Left lung (tissue), 10 donors: Measurements from ENCODE around the gene VSTM2B. TPM values are rescaled to one million over a fixed set of nuclear protein-coding genes. Genes with fewer than 3 reads are reported as not detected.

Experiments
- ATAC-seq: fragments of 200-7000 bp; cut with Tn5 transposase; one replicate; pipeline ENCODE4 v1.9.1; 2020; ENCODE audit warnings: moderate library complexity
- DNase-seq, 4 donors: peaks; one replicate each; pipeline ENCODE4 v3.0.0-alpha.2; 2013 to 2020
- H3K27ac ChIP-seq, 2 donors: fragments of 200-600 bp; sonication (generic) in 1 of 2; one replicate each; pipeline versions ENCODE4 v1.5.0 to v1.8.0; 2020 to 2021
- H3K27me3 ChIP-seq, 2 donors: fragments of 200-600 bp; sonication (generic) in 1 of 2; one replicate each; pipeline versions ENCODE4 v1.5.0 to v1.8.0; 2020 to 2021
- H3K36me3 ChIP-seq, 2 donors: fragments of 200-600 bp; sonication (generic) in 1 of 2; one replicate each; pipeline versions ENCODE4 v1.5.0 to v1.8.0; 2020 to 2021
- H3K4me1 ChIP-seq, 2 donors: fragments of 200-600 bp; one replicate each; pipeline ENCODE4 v1.8.0; 2021
- H3K4me3 ChIP-seq, 2 donors: fragments of 200-600 bp; sonication (generic) in 1 of 2; one replicate each; pipeline versions ENCODE4 v1.5.0 to v1.8.0; 2020 to 2021; ENCODE audit warnings: mild to moderate bottlenecking in 1 of 2
- H3K9me3 ChIP-seq, 2 donors: fragments of 200-600 bp; sonication (generic) in 1 of 2; one replicate each; pipeline versions ENCODE4 v1.5.0 to v1.8.0; 2020 to 2021
- CTCF ChIP-seq, 2 donors: fragments of 200-600 bp; sonication (generic) in 1 of 2; IDR thresholded peaks; one replicate each; pipeline versions ENCODE4 v1.5.0 to v1.8.0; 2021; ENCODE audit warnings: antibody characterized with exemption in 2 of 2
- intact Hi-C, 2 donors: fragments of 100-400 bp; cut with DNase I; formaldehyde crosslinking; loops; one replicate each; pipeline versions ENCODE4 v1.11.2 to v1.14.2; 2022
- polyA plus RNA-seq, 6 donors: library from polyadenylated mRNA; unstranded; fragments of 120-200 nt; gene quantifications; one replicate each; pipeline ENCODE4 v1.2.1, GENCODE V29; 2013; ENCODE audit not compliant: insufficient read length in 6 of 6
- total RNA-seq, 2 donors: library from RNA; stranded (reverse); fragmentation: NEBNext Ultra II Directional; extraction: Animal tissue kit (Norgen Biotek cat#: 25700); gene quantifications; one replicate each; pipeline ENCODE4 v1.2.1, GENCODE V29; 2021
- donor health status: DM: no; HTN: yes; CAD: no.
- donor health status: DM: no; HTN: no; CAD: no.

Gene VSTM2B
- total and polyA plus RNA-seq, 8 donors, result not detected

DNA sequence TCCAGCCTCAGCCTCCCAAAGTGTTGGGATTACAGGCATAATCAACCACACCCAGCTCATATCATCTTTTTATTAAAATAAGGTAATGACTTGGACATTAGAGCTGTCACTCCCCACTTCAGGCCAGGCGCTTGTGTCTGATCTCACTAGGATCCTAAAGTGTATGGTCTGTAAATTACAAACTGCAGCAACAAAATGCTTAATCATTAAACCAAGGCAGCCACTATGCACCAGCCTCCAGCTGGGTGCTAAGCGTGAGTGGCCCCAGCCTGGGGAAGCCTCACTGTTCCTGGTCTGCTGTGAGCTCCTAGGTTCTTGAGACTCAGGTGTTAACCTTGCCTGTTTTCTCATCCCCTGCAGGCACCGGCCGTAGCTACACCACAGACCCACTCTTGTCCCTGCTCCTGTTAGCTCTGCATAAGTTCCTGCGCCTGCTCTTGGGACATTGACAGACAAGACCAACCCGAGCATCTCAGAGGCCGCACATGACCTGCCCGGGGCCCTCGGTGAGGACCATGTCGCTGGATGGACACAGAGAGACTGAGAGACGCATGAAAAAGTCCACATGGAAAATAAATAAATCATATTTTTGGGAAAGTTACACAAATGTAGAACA, 37.8 kb downstream of the VSTM2B start:
- TF ChIP-seq CTCF (IDR thresholded peaks at IDR 0.05), result no peak

GRCh38 chr19:29564574-29565005, 38.8 kb downstream of the VSTM2B start:
- DNase-seq (no peak), ATAC-seq (no peak)

More for the DNA sequence above, 37.8 kb downstream of the VSTM2B start:
- peaks cover 0 to 40% of the 10 kb centered on the region in 2 donors for H3K27me3 ChIP-seq
- no peaks in the 10 kb centered on the region for H3K4me1 ChIP-seq
- intact Hi-C loops, result no loop called here
- H3K36me3 ChIP-seq, result no peaks in the 10 kb centered on the region
- H3K27ac ChIP-seq, result no peak overlapping the region
- H3K4me3 ChIP-seq, result no peak overlapping the region
- no peak for ATAC-seq
- no peak for DNase-seq
- peaks cover 0 to 22% of the 10 kb centered on the region in 2 donors for H3K9me3 ChIP-seq

GRCh38 chr19:29565171-29565570, 39.4 kb downstream of the VSTM2B start:
- H3K36me3 ChIP-seq, result no peaks in the 10 kb centered on the region
- H3K4me1 ChIP-seq, result no peaks in the 10 kb centered on the region
- ATAC-seq (no peak), DNase-seq (no peak)
- peaks cover 0 to 49% of the 10 kb centered on the region in 2 donors for H3K27me3 ChIP-seq
- no peak overlapping the region for H3K27ac ChIP-seq
- H3K9me3 ChIP-seq, result peaks cover 0 to 8% of the 10 kb centered on the region in 2 donors
- TF ChIP-seq CTCF (IDR thresholded peaks at IDR 0.05), result no peak
- intact Hi-C loops, result no loop called here
- H3K4me3 ChIP-seq, result no peak overlapping the region

More at GRCh38 chr19:29564574-29565005, 38.8 kb downstream of the VSTM2B start:
- Histone ChIP-seq H3K4me3 (no peak overlapping the region), H3K36me3 (no peaks in the 10 kb centered on the region), H3K4me1 (no peaks in the 10 kb centered on the region), H3K9me3 (peaks cover 0 to 14% of the 10 kb centered on the region in 2 donors), H3K27me3 (peaks cover 0 to 49% of the 10 kb centered on the region in 2 donors), H3K27ac (no peak overlapping the region)
- intact Hi-C loops, result no loop called here
- TF ChIP-seq CTCF (IDR thresholded peaks at IDR 0.05), result no peak

- Histone ChIP-seq H3K36me3 (no peaks in the 10 kb centered on the region), H3K9me3 (no peaks in the 10 kb centered on the region), H3K27me3 (peaks cover 0 to 52% of the 10 kb centered on the region in 2 donors), H3K4me1 (no peaks in the 10 kb centered on the region), H3K4me3 (no peak overlapping the region), H3K27ac (no peak overlapping the region)
- DNase-seq (no peak), ATAC-seq (no peak)
- TF ChIP-seq CTCF (IDR thresholded peaks at IDR 0.05), result no peak
- intact Hi-C loops, result no loop called here
These were observed 40.8 kb downstream of the VSTM2B start for GRCh38 chr19:29566496-29567054.

- no peak for ATAC-seq
These were observed 41.6 kb downstream of the VSTM2B start for GRCh38 chr19:29567366-29567915.

More at GRCh38 chr19:29567366-29567915, 41.6 kb downstream of the VSTM2B start:
- H3K4me3 ChIP-seq, result no peak overlapping the region
- no peaks in the 10 kb centered on the region for H3K9me3 ChIP-seq
- H3K27me3 ChIP-seq, result peaks cover 0 to 61% of the 10 kb centered on the region in 2 donors
- no peak for DNase-seq
- H3K36me3 ChIP-seq, result no peaks in the 10 kb centered on the region
- no peaks in the 10 kb centered on the region for H3K4me1 ChIP-seq
- TF ChIP-seq CTCF (IDR thresholded peaks at IDR 0.05), result no peak
- intact Hi-C loops, result no loop called here
- H3K27ac ChIP-seq, result no peak overlapping the region
